ENCODE data around the gene NFIC. TPM values are rescaled to one million over a fixed set of nuclear protein-coding genes. Genes with fewer than 3 reads are reported as not detected.

Gene NFIC
- total and polyA plus RNA-seq, 4 donors: 12.8 to 100 (median 75.1) TPM

GRCh38 chr19:3415695-3416094 is 49.3 kb downstream of the NFIC start:
- H3K27ac ChIP-seq (ENCODE audit: low read depth in 1 of 2, low read length in 2 of 2): peak overlapping the region; percentile 80 to 82
- no peaks in the 10 kb centered on the region for H3K9me3 ChIP-seq (ENCODE audit: control insufficient read depth in 4 of 4, low read length in 3 of 4)
- peaks cover 9 to 41% (median 28%) of the 10 kb centered on the region in 4 donors for H3K4me1 ChIP-seq (ENCODE audit: control insufficient read depth in 4 of 4, insufficient read depth in 4 of 4, low read length in 3 of 4)
- no peaks in the 10 kb centered on the region for H3K36me3 ChIP-seq (ENCODE audit: control insufficient read depth in 4 of 4, insufficient read depth in 3 of 4, low read depth in 1 of 4, low read length in 3 of 4)
- no peak overlapping the region for H3K9ac ChIP-seq (ENCODE audit: low read depth in 1 of 2, low read length in 2 of 2)
- TF ChIP-seq MAX (IDR thresholded peaks at IDR 0.05) (no peak), RAD21 (IDR thresholded peaks at IDR 0.05) (peak in 1 of 2 donors; percentile 21), ATF3 (IDR thresholded peaks at IDR 0.05) (no peak), SP1 (IDR thresholded peaks at IDR 0.05) (peak; percentile 36), RXRA (IDR thresholded peaks at IDR 0.05) (peak; percentile 38 to 51), HNF4A (conservative IDR thresholded peaks at IDR 0.05) (peak; percentile 27 to 29), TAF1 (conservative IDR thresholded peaks at IDR 0.05) (peak; percentile 25)
- 58% methylated on average over 5 of the region's 5 CpGs for WGBS
- no peak overlapping the region for H3K4me3 ChIP-seq (ENCODE audit: low read depth in 1 of 3, low read length in 3 of 3)
- no peak for DNase-seq (ENCODE audit: low spot score)
- H3K27me3 ChIP-seq (ENCODE audit: control insufficient read depth in 4 of 4, insufficient read depth in 4 of 4, low read length in 3 of 4): no peaks in the 10 kb centered on the region

GRCh38 chr19:3420244-3420755 is 53.9 kb downstream of the NFIC start:
- no peak for DNase-seq (ENCODE audit: low spot score)
- H3K4me3 ChIP-seq (ENCODE audit: low read depth in 1 of 3, low read length in 3 of 3): no peak overlapping the region
- no peaks in the 10 kb centered on the region for H3K36me3 ChIP-seq (ENCODE audit: control insufficient read depth in 4 of 4, insufficient read depth in 3 of 4, low read depth in 1 of 4, low read length in 3 of 4)
- peaks cover 8 to 32% (median 23%) of the 10 kb centered on the region in 4 donors for H3K4me1 ChIP-seq (ENCODE audit: control insufficient read depth in 4 of 4, insufficient read depth in 4 of 4, low read length in 3 of 4)
- H3K9me3 ChIP-seq (ENCODE audit: control insufficient read depth in 4 of 4, low read length in 3 of 4): no peaks in the 10 kb centered on the region
- H3K27ac ChIP-seq (ENCODE audit: low read depth in 1 of 2, low read length in 2 of 2): no peak overlapping the region
- no peaks in the 10 kb centered on the region for H3K27me3 ChIP-seq (ENCODE audit: control insufficient read depth in 4 of 4, insufficient read depth in 4 of 4, low read length in 3 of 4)
- no peak overlapping the region for H3K9ac ChIP-seq (ENCODE audit: low read depth in 1 of 2, low read length in 2 of 2)
- TF ChIP-seq TAF1 (conservative IDR thresholded peaks at IDR 0.05) (no peak), SP1 (IDR thresholded peaks at IDR 0.05) (no peak), NR2F2 (IDR thresholded peaks at IDR 0.05) (no peak), YY1 (IDR thresholded peaks at IDR 0.05) (no peak), FOXA1 (IDR thresholded peaks at IDR 0.05) (no peak), GABPA (IDR thresholded peaks at IDR 0.05 in 1 of 2, conservative IDR thresholded peaks at IDR 0.05 in 1 of 2) (no peak), ZBTB33 (IDR thresholded peaks at IDR 0.05) (no peak), JUND (IDR thresholded peaks at IDR 0.05) (no peak), RXRA (IDR thresholded peaks at IDR 0.05) (no peak), REST (IDR thresholded peaks at IDR 0.05) (no peak), EGR1 (IDR thresholded peaks at IDR 0.05; ENCODE audit: low read depth in 2 of 2) (no peak), CTCF (IDR thresholded peaks at IDR 0.05; ENCODE audit: low read depth, low read length, missing input control) (no peak)
- WGBS: 93% methylated on average over 11 of the region's 11 CpGs
